B cell (primary cell): Measurements from ENCODE around the gene CDC42BPA. TPM values are rescaled to one million over a fixed set of nuclear protein-coding genes. Genes with fewer than 3 reads are reported as not detected.

Source experiments
- ATAC-seq: fragments of 200-7000 bp; cut with Tn5 transposase; one replicate; pipeline ENCODE4 v1.10.0; 2021; ENCODE audit warnings: low read depth, mild to moderate bottlenecking, moderate number of reproducible peaks, moderate library complexity
- CTCF ChIA-PET: fragments of 350-600 bp; sonication (Branson Sonifier 250); formaldehyde crosslinking; loops from one replicate; lab custom pipeline; 2021; ENCODE audit warnings: antibody characterized with exemption, inconsistent platforms; lab: Charles Lee
- POLR2A ChIA-PET: fragments of 350-600 bp; sonication (Branson Sonifier 250); formaldehyde crosslinking; loops from one replicate; lab custom pipeline; 2021; ENCODE audit warnings: antibody characterized with exemption; lab: Charles Lee
- DNase-seq: peaks from one replicate; pipeline ENCODE4 v3.0.0; 2013
- H2AFZ ChIP-seq: 2 replicates; pipeline ENCODE4 v1.6.1; 2012; ENCODE audit warnings: mild to moderate bottlenecking, low read depth, low read length; ENCODE audit not compliant: insufficient read depth, poor library complexity, severe bottlenecking
- H3K27ac ChIP-seq, 2 donors: 1 replicate in 1 of 2; 2 replicates in 1 of 2; pipeline ENCODE4 v1.5.1; 2012 to 2013; ENCODE audit warnings: low read length in 2 of 2, mild to moderate bottlenecking in 2 of 2, moderate library complexity in 1 of 2
- H3K27me3 ChIP-seq, 4 experiments: fragments of 200-600 bp in 1 of 4; sonication (generic) in 1 of 4; replicated peaks in 1 of 4; 1 replicate in 2 of 4; 2 replicates in 2 of 4; pipeline versions ENCODE4 v1.6.1 to v1.7.0; 2013 to 2016; ENCODE audit warnings: low read length in 3 of 4, mild to moderate bottlenecking in 2 of 4, mixed read lengths in 1 of 4, moderate library complexity in 1 of 4; ENCODE audit not compliant: insufficient read depth in 4 of 4, control insufficient read depth in 3 of 4; ENCODE audit errors: control extremely low read depth in 1 of 4
- H3K36me3 ChIP-seq, 2 experiments: replicated peaks in 1 of 2; 1 replicate in 1 of 2; 2 replicates in 1 of 2; pipeline versions ENCODE4 v1.6.1 to v1.7.1; 2013; ENCODE audit warnings: low read length in 1 of 2; ENCODE audit not compliant: insufficient read depth in 2 of 2, control insufficient read depth in 1 of 2; ENCODE audit errors: control extremely low read depth in 1 of 2, extremely low read depth in 1 of 2
- H3K4me1 ChIP-seq, 2 donors: fragments of 200-600 bp in 1 of 2; sonication (generic) in 1 of 2; 1 replicate in 1 of 2; 2 replicates in 1 of 2; pipeline versions ENCODE4 v1.5.1 to v1.6.1; 2013 to 2017; ENCODE audit warnings: low read length in 2 of 2; ENCODE audit not compliant: control insufficient read depth in 2 of 2, insufficient read depth in 2 of 2
- H3K4me2 ChIP-seq: replicated peaks from 2 replicates; pipeline ENCODE3; 2012; ENCODE audit warnings: mild to moderate bottlenecking, low read depth, low read length; ENCODE audit not compliant: poor library complexity, severe bottlenecking
- H3K4me3 ChIP-seq, 5 experiments: fragments of 200-600 bp in 1 of 5; sonication (generic) in 1 of 5; 1 replicate in 3 of 5; 2 replicates in 2 of 5; pipeline versions ENCODE4 v1.5.1 to v1.7.0; 2011 to 2016; ENCODE audit warnings: low read length in 4 of 5, mild to moderate bottlenecking in 4 of 5, low read depth in 2 of 5, control low read depth in 1 of 5, moderate library complexity in 1 of 5; ENCODE audit not compliant: insufficient read depth in 1 of 5; ENCODE audit errors: control extremely low read depth in 1 of 5, extremely low read depth in 1 of 5
- H3K79me2 ChIP-seq: fragments of 200-600 bp; sonication (generic); one replicate; pipeline ENCODE4 v1.6.0; 2016; ENCODE audit warnings: low read length; ENCODE audit not compliant: control insufficient read depth, insufficient read depth
- H3K9ac ChIP-seq: fragments of 200-600 bp; sonication (generic); 2 replicates; pipeline ENCODE4 v1.6.1; 2017; ENCODE audit warnings: mild to moderate bottlenecking, low read length, moderate library complexity
- H3K9me3 ChIP-seq, 3 donors: one replicate each; pipeline versions ENCODE4 v1.6.1 to v1.7.1; 2013; ENCODE audit warnings: low read length in 2 of 3; ENCODE audit not compliant: control insufficient read depth in 2 of 3, insufficient read depth in 1 of 3; ENCODE audit errors: control extremely low read depth in 1 of 3
- H4K20me1 ChIP-seq: 2 replicates; pipeline ENCODE4 v1.6.0; 2012; ENCODE audit warnings: mild to moderate bottlenecking, low read length; ENCODE audit not compliant: insufficient read depth, control insufficient read depth, poor library complexity, severe bottlenecking
- H3K27ac Mint-ChIP-seq: one replicate; pipeline ENCODE4 v1.8.0; 2021; ENCODE audit warnings: mixed read lengths
- H3K27me3 Mint-ChIP-seq: one replicate; pipeline ENCODE4 v1.8.0; 2021; ENCODE audit warnings: mixed read lengths
- H3K4me1 Mint-ChIP-seq: one replicate; pipeline ENCODE4 v1.8.0; 2021; ENCODE audit warnings: mixed read lengths
- H3K4me3 Mint-ChIP-seq: one replicate; pipeline ENCODE4 v1.8.0; 2021; ENCODE audit warnings: mixed read lengths
- H3K9me3 Mint-ChIP-seq: one replicate; pipeline ENCODE4 v1.8.0; 2022; ENCODE audit warnings: mixed read lengths; ENCODE audit not compliant: insufficient read depth
- CTCF ChIP-seq: fragments of 200-600 bp; IDR thresholded peaks from one replicate; pipeline ENCODE4 v1.8.0; 2022; ENCODE audit warnings: antibody characterized with exemption, mild to moderate bottlenecking
- EZH2 ChIP-seq: IDR thresholded peaks from 2 replicates; pipeline ENCODE4 v1.6.1; 2012; ENCODE audit warnings: borderline replicate concordance, low read depth, mild to moderate bottlenecking, moderate library complexity, low read length; ENCODE audit not compliant: insufficient read depth, poor library complexity, severe bottlenecking
- WGBS: methylation state at CpG from one replicate; pipeline ENCODE4 v1.1.5; 2013; ENCODE audit warnings: missing lambda C conversion rate; ENCODE audit not compliant: insufficient coverage; 5-methylcytosine and 5-hydroxymethylcytosine counted together
- intact Hi-C: fragments of 100-400 bp; cut with micrococcal nuclease; formaldehyde crosslinking; loops from one replicate; pipeline ENCODE4 v1.10.0; 2022
- polyA plus RNA-seq: library from polyadenylated mRNA; depleted of rRNA; stranded (reverse); fragments of >200 nt; gene quantifications from 2 replicates; pipeline ENCODE4 v1.2.3, GENCODE V29; 2012
- total RNA-seq, 2 donors: library from RNA; stranded (reverse); fragments of 120-200 nt in 1 of 2; gene quantifications; 1 replicate in 1 of 2; 2 replicates in 1 of 2; pipeline versions ENCODE4 v1.2.3 to v1.2.4, GENCODE V29; 2013 to 2022

CDC42BPA gene
- total and polyA plus RNA-seq, 2 donors (not counting 1 experiment from before 2014, with no cell fraction given): 0.04 to 0.69 TPM

GRCh38 chr1:226985239-226985838 is 333.0 kb downstream of the CDC42BPA start:
- Histone ChIP-seq H3K79me2 (no peaks in the 10 kb centered on the region), H3K27ac (no peak overlapping the region), H3K4me2 (no peak overlapping the region), H3K4me1 (peaks cover 14 to 16% of the 10 kb centered on the region in 2 donors), H3K4me3 (no peak overlapping the region), H3K27me3 (no peaks in the 10 kb centered on the region), H4K20me1 (peaks cover 4% of the 10 kb centered on the region), H3K9ac (no peak overlapping the region), H2AFZ (no peak overlapping the region), H3K9me3 (no peaks in the 10 kb centered on the region), H3K36me3 (peaks cover 0 to 51% of the 10 kb centered on the region in 2 experiments)
- Mint-ChIP-seq H3K27ac (no peak overlapping the region), H3K4me3 (no peak overlapping the region), H3K4me1 (peaks cover 16% of the 10 kb centered on the region), H3K27me3 (no peaks in the 10 kb centered on the region), H3K9me3 (no peaks in the 10 kb centered on the region)
- ChIA-PET POLR2A (no interaction called here), CTCF (no interaction called here)
- WGBS: 98% methylated on average over 16 of the region's 20 CpGs
- TF ChIP-seq EZH2 (no peak), CTCF (no peak)
- no peak for ATAC-seq
- DNase-seq: no peak
- intact Hi-C loops: no loop called here

- peaks cover 0 to 55% of the 10 kb centered on the region in 2 experiments for H3K36me3 ChIP-seq
- ChIA-PET POLR2A (no interaction called here), CTCF (no interaction called here)
- intact Hi-C loops: no loop called here
- H3K4me3 ChIP-seq: no peak overlapping the region
- H3K27me3 ChIP-seq: no peaks in the 10 kb centered on the region
- no peaks in the 10 kb centered on the region for H3K79me2 ChIP-seq
- ATAC-seq (no peak), DNase-seq (no peak)
- Mint-ChIP-seq H3K27me3 (no peaks in the 10 kb centered on the region), H3K4me1 (peaks cover 9% of the 10 kb centered on the region), H3K4me3 (no peak overlapping the region), H3K9me3 (no peaks in the 10 kb centered on the region), H3K27ac (no peak overlapping the region)
- 95% methylated on average over 16 of the region's 18 CpGs for WGBS
- no peak overlapping the region for H3K4me2 ChIP-seq
- peaks cover 8% of the 10 kb centered on the region for H4K20me1 ChIP-seq
- H3K9ac ChIP-seq: no peak overlapping the region
- no peak for TF ChIP-seq EZH2
- TF ChIP-seq CTCF: no peak
- H2AFZ ChIP-seq: no peak overlapping the region
- no peak overlapping the region for H3K27ac ChIP-seq
- peaks cover 8 to 10% of the 10 kb centered on the region in 2 donors for H3K4me1 ChIP-seq
- no peaks in the 10 kb centered on the region for H3K9me3 ChIP-seq
Measured at GRCh38 chr1:226984521-226985238, 333.6 kb downstream of the CDC42BPA start.
